Hematopoietic multipotent progenitor cell treated with erythropoietin and hydrocortisone succinate and interleukin-3 and kit ligand, for 6 days (in vitro differentiated cells): ENCODE results near the gene CRYGD.
"Not testable (repeated sequence)": the region's sequence is repeated elsewhere in the genome, so short reads cannot be mapped to it uniquely, and the experiment has no call there.

Experiments
- DNase-seq: peaks from one replicate; pipeline ENCODE4 v3.0.0-alpha.2; 2015

CRYGD gene

DNA sequence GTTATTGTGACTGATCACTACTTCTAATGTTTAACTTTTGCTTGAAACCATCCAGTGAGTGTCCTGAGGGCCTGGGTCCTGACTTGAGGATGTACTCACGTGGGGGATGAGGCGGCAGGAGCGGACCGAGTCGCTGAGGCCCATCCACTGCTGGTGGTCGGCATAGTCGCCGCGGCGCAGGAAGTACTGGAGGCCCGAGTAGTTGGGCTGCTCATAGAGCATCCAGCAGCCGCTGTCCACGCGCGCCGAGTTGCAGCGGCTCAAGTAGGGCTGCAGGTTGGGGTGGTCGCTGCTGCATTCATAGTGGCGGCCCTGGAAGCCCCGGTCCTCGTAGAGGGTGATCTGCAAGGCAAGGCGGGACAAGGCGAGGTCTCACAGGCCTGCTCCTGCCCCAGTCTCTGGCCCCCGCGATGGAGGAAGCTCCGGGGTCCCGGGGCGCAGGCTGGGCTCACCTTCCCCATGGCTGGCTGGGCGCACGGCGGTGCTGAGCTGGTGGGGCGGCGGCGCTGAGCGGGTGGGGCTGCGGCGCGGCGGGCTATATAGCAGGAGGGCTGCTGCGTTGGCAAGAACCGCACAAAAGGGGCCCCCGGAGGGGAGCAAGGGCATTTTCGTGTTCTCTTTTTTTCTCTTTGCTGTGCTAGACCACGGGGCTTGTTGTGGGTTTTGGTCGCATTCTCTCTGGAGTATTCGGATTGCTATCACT is at the start of gene CRYGD:
Gene CRYGD (minus strand): TSS at position 512 of the 703 bp plus-strand sequence. CDS start 51 bp downstream, at position 461.
- peak; percentile 55 for DNase-seq

DNA sequence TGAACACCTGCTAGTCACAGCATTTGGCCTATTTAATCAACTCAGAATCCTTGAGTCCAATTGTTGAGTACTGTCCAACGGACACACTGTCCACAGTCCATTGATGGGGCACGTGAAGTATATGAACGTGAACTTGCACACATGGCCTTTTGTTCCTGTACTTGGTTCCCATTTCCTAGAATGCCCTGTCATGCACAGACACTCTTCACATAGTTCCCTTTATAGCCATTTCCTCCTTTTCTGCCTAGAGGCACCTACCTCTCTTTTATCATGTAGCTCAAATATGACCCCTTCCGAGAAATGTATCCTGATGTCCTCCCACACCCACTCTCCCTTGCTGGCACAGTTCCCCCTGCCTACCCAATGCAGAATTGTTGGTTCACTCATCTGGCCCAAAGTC is 47.8 kb upstream of the CRYGD start:
- peak; percentile 63 for DNase-seq

- no peak for DNase-seq
Measured at GRCh38 chr2:208164951-208165755, 40.8 kb upstream of the CRYGD start.

DNA sequence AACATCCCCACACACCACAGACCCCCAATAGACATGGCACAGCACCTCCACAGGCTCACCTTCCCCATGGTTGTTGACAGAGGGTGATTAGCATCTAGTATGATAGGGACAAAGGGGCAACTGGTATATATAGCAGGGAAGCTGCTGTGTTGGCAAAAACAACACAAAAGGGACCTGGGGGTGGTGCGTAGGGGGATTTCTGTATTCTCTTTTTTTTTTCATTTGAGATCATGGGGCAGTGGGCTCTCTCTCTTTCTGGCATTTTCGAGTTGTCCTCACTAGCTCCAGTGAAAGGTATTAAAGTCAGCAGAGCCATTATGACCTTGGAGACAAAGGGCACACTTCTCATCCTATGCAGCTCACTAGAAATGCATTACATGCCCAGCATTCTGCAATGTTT is 39.2 kb upstream of the CRYGD start, which contains the start of gene CRYGA:
Gene CRYGA (minus strand): TSS at position 101 of the 400 bp plus-strand sequence. CDS start 33 bp downstream, at position 68.
- DNase-seq = no peak

- no peak for DNase-seq
Measured at GRCh38 chr2:208156439-208156838, 32.1 kb upstream of the CRYGD start.

DNA sequence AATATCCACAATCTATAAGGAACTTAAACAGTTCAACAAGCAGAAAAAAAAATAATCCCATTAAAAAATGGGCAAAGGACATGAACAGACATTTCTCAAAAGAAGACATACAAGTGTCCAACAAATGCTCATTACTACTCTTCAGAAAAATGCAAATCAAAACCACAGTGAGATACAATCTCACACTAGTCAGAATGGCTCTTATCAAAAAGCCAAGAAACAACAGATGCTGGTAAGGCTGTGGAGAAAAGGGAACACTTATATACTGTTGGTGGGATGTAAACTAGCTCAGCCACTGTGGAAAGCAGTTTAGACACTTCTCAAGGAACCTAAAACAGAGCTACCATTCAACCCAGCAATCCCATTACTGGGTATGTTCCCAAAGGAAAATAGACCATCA is 28.8 kb upstream of the CRYGD start:
- DNase-seq = peak; percentile 44

DNA sequence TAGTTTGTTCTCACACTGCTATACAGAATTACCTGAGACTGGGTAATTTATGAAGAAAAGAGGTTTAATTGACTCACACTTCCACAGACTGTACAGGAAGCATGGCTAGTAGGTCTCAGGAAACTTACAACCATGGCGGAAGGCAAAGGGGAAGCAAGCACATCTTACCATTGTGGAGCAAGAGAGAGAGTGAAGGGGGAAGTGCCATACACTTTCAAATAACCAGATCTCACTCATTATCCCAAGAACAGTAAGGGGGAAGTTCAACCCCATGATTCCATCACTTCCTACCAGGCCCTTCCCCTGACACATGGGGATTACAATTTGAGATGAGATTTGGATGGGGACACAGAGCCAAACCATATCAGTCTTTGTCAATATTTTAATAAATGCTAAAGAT is 26.6 kb upstream of the CRYGD start:
- DNase-seq = no peak

GRCh38 chr2:208150094-208150493 is 25.8 kb upstream of the CRYGD start:
- no peak for DNase-seq

DNA sequence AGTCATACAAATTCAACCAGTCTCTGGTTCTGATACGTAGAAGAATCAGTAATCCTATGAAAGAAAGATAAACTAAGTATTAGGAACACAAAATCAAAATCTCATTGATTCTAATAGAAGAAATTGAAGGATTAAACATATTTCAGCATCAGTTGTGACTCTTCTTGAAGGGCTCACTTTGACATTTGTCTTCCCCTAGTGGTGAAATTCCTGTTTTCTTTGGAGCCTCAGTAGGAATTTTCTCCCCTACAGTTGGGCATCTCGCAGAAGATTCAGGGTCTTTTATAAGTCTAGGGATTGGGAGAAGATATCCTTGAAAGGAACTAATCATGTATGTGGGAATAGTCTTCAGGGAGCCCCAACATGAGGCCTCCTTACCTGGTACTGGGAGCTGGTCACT is 24.5 kb upstream of the CRYGD start:
- DNase-seq = no peak

DNA sequence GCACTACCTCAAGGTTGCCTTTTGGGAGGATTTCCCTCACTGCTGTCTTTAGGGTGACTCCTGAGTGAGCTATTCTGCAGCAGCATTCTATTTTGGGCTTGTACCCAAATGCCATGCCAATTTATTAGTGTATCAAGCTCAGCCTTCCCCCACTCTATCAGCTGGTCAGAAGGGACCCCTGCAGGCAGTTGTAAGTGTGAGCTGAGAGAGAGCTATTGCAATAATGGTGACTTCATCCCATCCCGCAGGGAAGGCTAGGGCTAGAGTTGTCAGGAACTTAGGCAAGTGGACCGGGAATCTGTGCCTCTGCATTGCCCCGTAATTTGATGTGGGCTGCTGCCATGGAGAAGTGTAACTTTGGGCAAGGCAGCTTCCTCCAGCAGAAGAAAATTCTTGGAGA is 23.4 kb upstream of the CRYGD start:
- DNase-seq = no peak

DNA sequence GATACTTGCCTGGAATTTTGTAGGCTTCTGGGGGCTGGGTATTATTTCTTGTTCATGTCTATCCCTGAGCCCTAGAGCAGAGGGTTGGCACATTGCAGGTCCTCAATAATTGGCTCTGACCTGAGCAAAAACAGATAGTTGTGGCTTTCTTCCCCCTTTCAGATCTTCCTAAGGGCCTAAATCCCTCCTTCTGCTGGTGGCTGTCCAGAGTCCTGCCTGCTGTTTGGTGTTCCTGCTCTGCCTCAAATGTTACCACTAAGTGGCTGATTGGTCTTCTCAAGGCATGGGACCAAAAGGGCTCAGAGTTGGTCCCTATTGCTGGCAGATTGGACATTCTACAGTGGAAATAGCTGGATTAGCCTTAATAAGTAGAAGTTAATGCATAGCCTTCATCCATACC is 22.7 kb upstream of the CRYGD start:
- no peak for DNase-seq

DNA sequence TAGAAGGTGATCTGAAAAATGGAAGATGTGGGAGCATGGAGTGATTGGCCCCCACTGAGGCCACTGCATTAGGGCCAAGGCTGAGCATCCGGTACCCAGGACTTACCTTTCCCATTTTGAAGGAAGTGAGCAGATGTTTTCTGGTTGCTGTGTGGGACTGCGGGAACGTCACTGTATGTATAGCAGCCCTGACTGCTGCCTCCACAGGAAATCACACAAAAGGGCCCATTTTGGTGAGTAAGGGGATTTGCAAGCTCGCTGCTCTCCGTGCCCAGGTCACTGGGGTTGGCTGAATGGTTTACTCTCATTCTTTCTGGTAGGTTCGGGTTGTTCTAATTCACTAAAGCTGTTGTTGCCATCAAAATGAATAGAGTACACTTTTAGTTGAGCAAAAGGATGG is 21.7 kb upstream of the CRYGD start, which contains the start of gene CRYGB:
Gene CRYGB (minus strand): TSS at position 153 of the 400 bp plus-strand sequence. CDS start 38 bp downstream, at position 115.
- DNase-seq = no peak

GRCh38 chr2:208142925-208143799 is 18.8 kb upstream of the CRYGD start:
- DNase-seq = no peak

GRCh38 chr2:208142240-208142924 is 18.1 kb upstream of the CRYGD start:
- DNase-seq = no peak

GRCh38 chr2:208139447-208139846 is 15.1 kb upstream of the CRYGD start:
- DNase-seq = no peak

- DNase-seq = not testable (repeated sequence)
Measured at GRCh38 chr2:208138334-208138733, 14.0 kb upstream of the CRYGD start.

DNA sequence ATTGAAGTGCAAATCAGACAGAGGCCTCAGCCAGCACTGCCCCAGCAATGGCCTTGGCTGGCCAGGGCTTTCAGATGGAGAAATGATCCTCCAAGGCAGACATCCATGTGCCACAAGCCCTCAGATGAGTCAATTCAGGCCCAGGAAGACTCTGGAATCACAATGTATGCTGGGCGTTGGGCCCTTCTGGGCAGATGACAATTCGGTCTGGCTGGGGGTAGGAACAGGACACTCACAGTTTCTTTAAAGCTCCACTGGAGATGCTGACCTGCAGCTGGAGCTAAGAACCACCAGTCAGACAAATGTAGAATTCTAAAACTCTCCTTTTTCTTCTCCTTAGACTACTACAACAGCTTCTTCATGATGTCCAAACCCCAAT is 12.4 kb upstream of the CRYGD start:
- DNase-seq = no peak

- no peak for DNase-seq
Measured at GRCh38 chr2:208135794-208136715, 11.7 kb upstream of the CRYGD start.

GRCh38 chr2:208134928-208135586 is 10.7 kb upstream of the CRYGD start:
- DNase-seq = peak; percentile 37

DNA sequence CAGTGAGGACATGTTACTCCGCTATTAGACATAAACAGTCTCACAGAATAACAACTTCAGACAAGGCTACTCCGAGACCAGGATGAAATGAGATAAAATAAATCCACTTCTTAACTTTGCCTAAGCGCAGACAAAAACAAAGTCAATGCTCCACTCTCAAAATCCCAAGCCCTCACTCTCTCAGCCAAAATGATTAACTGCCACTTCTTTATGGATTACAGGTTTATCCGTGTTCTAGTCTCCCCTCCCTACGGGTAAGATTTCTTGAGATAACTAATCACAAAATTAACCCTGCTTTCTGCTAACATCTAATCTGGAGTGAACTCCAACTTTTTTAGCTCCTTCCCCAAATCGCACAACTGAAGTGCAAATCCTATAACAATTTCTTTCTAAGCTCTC is 6.4 kb upstream of the CRYGD start:
- DNase-seq = no peak
